ENCODE measurements around the gene RPS19. TPM values are rescaled to one million over a fixed set of nuclear protein-coding genes. Genes with fewer than 3 reads are reported as not detected.

RPS19 gene
- total RNA-seq, 1 donor from 2014 or later = 1,209 TPM

GRCh38 chr19:41877916-41878905 lies 18.2 kb downstream of the RPS19 start:
- no peak for DNase-seq (ENCODE audit: low read depth in 2 of 2)

- no peak for DNase-seq (ENCODE audit: low read depth in 2 of 2)
Observed at GRCh38 chr19:41879080-41879479, 19.0 kb downstream of the RPS19 start.

GRCh38 chr19:41879670-41880328 lies 19.7 kb downstream of the RPS19 start:
- no peak for DNase-seq (ENCODE audit: low read depth in 2 of 2)

GRCh38 chr19:41880329-41880708 lies 20.3 kb downstream of the RPS19 start:
- no peak for DNase-seq (ENCODE audit: low read depth in 2 of 2)

- DNase-seq (ENCODE audit: low read depth in 2 of 2) = peak in 1 of 2 donors; percentile 26
Observed at GRCh38 chr19:41882568-41883462, 22.8 kb downstream of the RPS19 start, which contains the start of gene ARHGEF1. ARHGEF1 (plus strand) TSS chr19:41883184; CDS start chr19:41888083, 4,899 bp downstream.

GRCh38 chr19:41883463-41883820 lies 23.4 kb downstream of the RPS19 start:
- no peak for DNase-seq (ENCODE audit: low read depth in 2 of 2)

GRCh38 chr19:41883821-41884733 lies 24.0 kb downstream of the RPS19 start:
- DNase-seq (ENCODE audit: low read depth in 2 of 2) = peak; percentile 96 to 98

- DNase-seq (ENCODE audit: low read depth in 2 of 2) = no peak
Observed at GRCh38 chr19:41886761-41887710, 27.0 kb downstream of the RPS19 start.

GRCh38 chr19:41887711-41888382 lies 27.8 kb downstream of the RPS19 start:
- no peak for DNase-seq (ENCODE audit: low read depth in 2 of 2)

GRCh38 chr19:41888926-41889325 lies 28.9 kb downstream of the RPS19 start:
- no peak for DNase-seq (ENCODE audit: low read depth in 2 of 2)

- no peak for DNase-seq (ENCODE audit: low read depth in 2 of 2)
Observed at GRCh38 chr19:41889896-41890295, 29.8 kb downstream of the RPS19 start.

GRCh38 chr19:41890936-41891335 lies 30.9 kb downstream of the RPS19 start:
- DNase-seq (ENCODE audit: low read depth in 2 of 2) = no peak

- no peak for DNase-seq (ENCODE audit: low read depth in 2 of 2)
Observed at GRCh38 chr19:41892173-41892902, 32.3 kb downstream of the RPS19 start.

- no peak for DNase-seq (ENCODE audit: low read depth in 2 of 2)
Observed at GRCh38 chr19:41893899-41894298, 33.8 kb downstream of the RPS19 start.

- no peak for DNase-seq (ENCODE audit: low read depth in 2 of 2)
Observed at GRCh38 chr19:41894350-41894749, 34.3 kb downstream of the RPS19 start.

GRCh38 chr19:41895745-41896580 lies 35.9 kb downstream of the RPS19 start:
- no peak for DNase-seq (ENCODE audit: low read depth in 2 of 2)

GRCh38 chr19:41896581-41896942 lies 36.5 kb downstream of the RPS19 start:
- no peak for DNase-seq (ENCODE audit: low read depth in 2 of 2)
